Chondrocyte (in vitro differentiated cells): ENCODE results near the gene TMEM9. TPM values are rescaled to one million over a fixed set of nuclear protein-coding genes. Genes with fewer than 3 reads are reported as not detected.

Experiments
- DNase-seq: peaks from one replicate; pipeline ENCODE4 v3.0.0; 2021; ENCODE audit warnings: mixed read lengths, low spot score
- H3K27ac Mint-ChIP-seq: one replicate; pipeline ENCODE4 v1.8.0; 2021; ENCODE audit warnings: mild to moderate bottlenecking, moderate library complexity, mixed read lengths; ENCODE audit not compliant: unreplicated experiment
- H3K27me3 Mint-ChIP-seq: 2 replicates; pipeline ENCODE4 v1.8.0; 2021; ENCODE audit warnings: low read depth, mixed read lengths
- H3K36me3 Mint-ChIP-seq: 2 replicates; pipeline ENCODE4 v1.8.0; 2021; ENCODE audit warnings: low read depth, mixed read lengths
- H3K4me1 Mint-ChIP-seq: 2 replicates; pipeline ENCODE4 v1.8.0; 2021; ENCODE audit warnings: low read depth, mild to moderate bottlenecking, mixed read lengths
- H3K4me3 Mint-ChIP-seq: one replicate; pipeline ENCODE4 v1.8.0; 2021; ENCODE audit warnings: mild to moderate bottlenecking, moderate library complexity, mixed read lengths; ENCODE audit not compliant: unreplicated experiment
- H3K9me3 Mint-ChIP-seq: 2 replicates; pipeline ENCODE4 v1.8.0; 2021; ENCODE audit warnings: low read depth, mixed read lengths
- total RNA-seq: library from RNA; stranded (reverse); gene quantifications from 3 replicates; pipeline ENCODE4 v1.2.1, GENCODE V29; 2021
- TF ChIP-seq, protein P1 (sequence below): fragments of 200-600 bp; sonication (generic); IDR thresholded peaks from 2 replicates; pipeline ENCODE4 v1.5.0; 2021; ENCODE audit warnings: antibody characterized with exemption, mild to moderate bottlenecking, moderate library complexity

TMEM9 gene
- total RNA-seq, 1 donor from 2014 or later, result 57.3 TPM

- Mint-ChIP-seq H3K4me1 (no peaks in the 10 kb centered on the region), H3K36me3 (no peaks in the 10 kb centered on the region), H3K27me3 (peaks cover 2% of the 10 kb centered on the region), H3K27ac (no peak overlapping the region), H3K9me3 (no peaks in the 10 kb centered on the region), H3K4me3 (no peak overlapping the region)
- TF ChIP-seq, protein P1, sequence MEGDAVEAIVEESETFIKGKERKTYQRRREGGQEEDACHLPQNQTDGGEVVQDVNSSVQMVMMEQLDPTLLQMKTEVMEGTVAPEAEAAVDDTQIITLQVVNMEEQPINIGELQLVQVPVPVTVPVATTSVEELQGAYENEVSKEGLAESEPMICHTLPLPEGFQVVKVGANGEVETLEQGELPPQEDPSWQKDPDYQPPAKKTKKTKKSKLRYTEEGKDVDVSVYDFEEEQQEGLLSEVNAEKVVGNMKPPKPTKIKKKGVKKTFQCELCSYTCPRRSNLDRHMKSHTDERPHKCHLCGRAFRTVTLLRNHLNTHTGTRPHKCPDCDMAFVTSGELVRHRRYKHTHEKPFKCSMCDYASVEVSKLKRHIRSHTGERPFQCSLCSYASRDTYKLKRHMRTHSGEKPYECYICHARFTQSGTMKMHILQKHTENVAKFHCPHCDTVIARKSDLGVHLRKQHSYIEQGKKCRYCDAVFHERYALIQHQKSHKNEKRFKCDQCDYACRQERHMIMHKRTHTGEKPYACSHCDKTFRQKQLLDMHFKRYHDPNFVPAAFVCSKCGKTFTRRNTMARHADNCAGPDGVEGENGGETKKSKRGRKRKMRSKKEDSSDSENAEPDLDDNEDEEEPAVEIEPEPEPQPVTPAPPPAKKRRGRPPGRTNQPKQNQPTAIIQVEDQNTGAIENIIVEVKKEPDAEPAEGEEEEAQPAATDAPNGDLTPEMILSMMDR, result no peak
- DNase-seq, result no peak
Observed at GRCh38 chr1:201105688-201106087, 48.6 kb downstream of the TMEM9 start.

GRCh38 chr1:201104141-201104540 lies 50.1 kb downstream of the TMEM9 start:
- Mint-ChIP-seq H3K27me3 (peaks cover 2% of the 10 kb centered on the region), H3K36me3 (no peaks in the 10 kb centered on the region), H3K27ac (no peak overlapping the region), H3K9me3 (no peaks in the 10 kb centered on the region), H3K4me1 (no peaks in the 10 kb centered on the region), H3K4me3 (no peak overlapping the region)
- no peak for DNase-seq
- TF ChIP-seq, protein P1, result no peak

GRCh38 chr1:201103666-201104065 lies 50.6 kb downstream of the TMEM9 start:
- no peak for DNase-seq
- Mint-ChIP-seq H3K9me3 (no peaks in the 10 kb centered on the region), H3K36me3 (no peaks in the 10 kb centered on the region), H3K4me1 (no peaks in the 10 kb centered on the region), H3K4me3 (no peak overlapping the region), H3K27ac (no peak overlapping the region), H3K27me3 (peaks cover 2% of the 10 kb centered on the region)
- TF ChIP-seq, protein P1, result no peak

- Mint-ChIP-seq H3K36me3 (peaks cover 5% of the 10 kb centered on the region), H3K27me3 (peaks cover 13% of the 10 kb centered on the region), H3K27ac (no peak overlapping the region), H3K4me1 (no peaks in the 10 kb centered on the region), H3K4me3 (no peak overlapping the region), H3K9me3 (no peaks in the 10 kb centered on the region)
- TF ChIP-seq, protein P1, result no peak
- DNase-seq, result no peak
Observed at GRCh38 chr1:201100169-201100930, 53.9 kb downstream of the TMEM9 start.

DNA sequence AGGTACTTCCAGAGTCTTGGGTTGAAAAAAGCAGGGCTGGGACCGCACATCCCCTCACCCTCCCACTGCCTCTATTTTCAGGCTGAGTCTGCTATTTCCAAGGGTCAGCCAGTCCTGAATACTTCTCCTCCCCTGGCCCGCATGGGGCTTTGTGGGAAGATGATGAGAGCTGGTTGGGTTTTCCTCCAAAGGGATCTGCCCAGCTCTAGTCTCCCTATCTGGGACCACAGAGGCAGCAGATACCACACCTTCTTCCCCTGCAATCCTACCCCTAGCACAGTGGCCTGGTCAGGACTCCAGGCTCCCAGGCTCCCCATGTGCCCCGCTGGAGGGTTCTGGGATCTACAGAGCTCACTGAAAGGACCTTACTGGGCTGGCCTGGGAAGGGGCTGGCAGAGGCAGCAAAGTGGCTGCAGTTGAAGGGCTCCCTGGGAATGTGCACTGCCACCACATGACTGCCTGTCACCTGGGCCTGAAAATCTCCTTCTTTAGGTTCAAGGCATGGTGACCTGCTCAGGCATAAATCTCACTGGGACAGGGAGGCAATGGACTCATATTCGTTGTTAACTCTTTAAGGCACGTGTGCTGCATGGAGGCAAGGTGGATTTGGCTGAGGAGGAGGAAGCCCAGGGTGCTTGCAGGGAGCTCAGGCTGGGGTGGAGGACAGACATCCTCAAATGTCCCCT lies 55.1 kb downstream of the TMEM9 start:
- no peak overlapping the region for H3K27ac Mint-ChIP-seq
- H3K4me1 Mint-ChIP-seq, result peaks cover 4% of the 10 kb centered on the region
- no peak overlapping the region for H3K4me3 Mint-ChIP-seq
- peaks cover 5% of the 10 kb centered on the region for H3K36me3 Mint-ChIP-seq
- H3K9me3 Mint-ChIP-seq, result no peaks in the 10 kb centered on the region
- no peak for DNase-seq
- H3K27me3 Mint-ChIP-seq, result peaks cover 13% of the 10 kb centered on the region
- TF ChIP-seq, protein P1, result no peak
